Activated T-cell treated with anti-CD3 and anti-CD28 coated beads for 24 hours (primary cell): ENCODE results near the gene TRIM25.

Experiments
- DNase-seq: peaks from one replicate; pipeline ENCODE4 v3.0.0-alpha.2; 2020; ENCODE audit warnings: low read depth

TRIM25 gene

DNA sequence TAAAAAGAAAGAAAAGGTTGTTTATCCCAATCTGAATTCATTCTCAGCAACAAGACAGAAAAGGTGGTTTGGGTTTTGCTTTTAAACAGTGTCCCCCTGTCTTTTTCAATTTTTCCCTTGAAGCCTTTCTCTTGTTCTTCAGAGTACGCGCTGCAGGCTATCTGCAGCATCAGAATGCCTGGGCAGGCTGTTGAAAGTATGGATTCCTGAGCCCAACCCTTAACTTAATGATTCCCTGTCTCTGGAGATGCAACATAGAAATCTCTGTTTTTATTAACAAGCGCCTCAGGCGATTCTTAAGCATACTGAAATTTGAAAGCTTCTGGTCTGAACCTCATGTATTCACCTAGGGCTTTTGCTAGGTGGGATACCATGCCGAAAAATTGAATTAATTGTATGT lies 47.8 kb downstream of the TRIM25 start:
- DNase-seq, result no peak

DNA sequence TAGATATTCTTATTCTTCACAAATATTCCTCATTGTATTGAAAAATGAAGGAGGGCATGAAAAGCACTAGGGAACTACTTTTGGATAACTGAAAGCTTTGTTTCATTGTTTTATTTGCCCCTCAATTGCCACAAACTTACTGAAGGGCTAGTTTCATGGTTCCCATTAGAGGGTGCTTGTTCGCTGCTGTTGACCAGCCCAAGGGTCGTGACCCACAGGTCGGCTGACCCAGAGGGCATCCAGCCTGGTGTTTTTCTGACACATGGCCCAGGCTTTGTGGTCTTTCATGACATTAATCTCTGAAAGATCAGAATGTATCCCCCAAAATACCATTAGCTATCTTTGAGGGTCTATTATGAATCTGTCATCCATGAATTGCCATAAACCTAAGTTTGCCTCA lies 49.9 kb downstream of the TRIM25 start:
- no peak for DNase-seq

DNA sequence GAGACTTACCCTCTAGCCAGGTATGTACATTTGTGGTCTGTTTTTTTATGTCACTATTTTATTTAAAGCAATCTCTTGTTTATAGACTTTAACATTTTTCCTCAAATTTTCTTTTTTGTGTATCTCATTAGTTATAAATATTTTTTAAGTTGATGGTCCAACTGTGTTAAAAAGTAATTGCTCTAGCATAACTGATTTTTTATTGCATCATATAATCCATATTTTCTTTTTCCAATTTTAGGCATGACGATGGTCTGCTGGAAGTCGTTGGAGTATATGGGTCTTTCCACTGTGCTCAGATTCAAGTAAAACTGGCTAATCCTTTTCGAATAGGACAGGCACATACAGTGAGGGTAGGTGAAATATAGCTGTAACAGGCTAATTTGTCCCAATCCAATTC lies 52.0 kb downstream of the TRIM25 start:
- no peak for DNase-seq

DNA sequence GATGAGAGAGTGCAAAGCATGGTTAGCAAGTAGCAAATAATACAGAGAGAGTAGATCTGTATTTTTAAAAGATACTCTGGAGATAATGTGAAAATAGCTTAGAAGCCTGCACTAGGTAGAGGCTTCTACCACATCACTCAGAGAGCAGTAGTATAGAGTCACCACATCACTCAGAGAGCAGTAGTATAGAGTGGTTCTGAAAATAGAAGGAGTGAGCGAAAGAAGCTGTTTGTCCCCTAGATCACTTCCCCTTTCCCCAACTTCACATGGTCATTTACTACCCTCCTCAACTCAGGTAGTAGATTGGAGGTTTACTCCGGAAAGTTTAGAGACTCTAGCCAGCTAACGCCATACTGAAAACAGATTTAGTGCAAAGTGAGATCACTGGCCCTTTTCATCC lies 62.8 kb downstream of the TRIM25 start:
- DNase-seq, result no peak

DNA sequence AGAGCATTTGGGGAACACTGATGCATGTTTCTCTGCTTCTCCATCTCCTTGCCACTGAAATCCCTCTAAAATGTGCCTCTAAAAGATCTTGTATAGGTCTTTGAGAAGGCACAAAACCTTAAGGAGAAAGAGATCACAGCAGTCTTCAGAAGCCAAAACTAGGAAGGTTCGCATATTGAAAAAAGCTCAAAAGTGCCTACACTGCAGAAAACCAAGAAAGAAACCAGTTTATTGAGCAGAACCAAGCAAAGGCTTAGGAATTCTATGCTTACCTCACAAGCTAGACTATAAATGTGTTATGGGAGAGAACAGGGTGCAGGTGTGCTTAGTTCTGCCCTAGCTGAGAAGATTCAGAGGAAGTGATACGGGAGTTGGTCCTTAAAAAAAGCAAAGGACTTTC lies 63.3 kb downstream of the TRIM25 start:
- DNase-seq, result no peak

- no peak for DNase-seq
Observed at GRCh38 chr17:56849131-56849530, 64.7 kb downstream of the TRIM25 start.

- DNase-seq, result no peak
Observed at GRCh38 chr17:56847106-56847505, 66.7 kb downstream of the TRIM25 start.

DNA sequence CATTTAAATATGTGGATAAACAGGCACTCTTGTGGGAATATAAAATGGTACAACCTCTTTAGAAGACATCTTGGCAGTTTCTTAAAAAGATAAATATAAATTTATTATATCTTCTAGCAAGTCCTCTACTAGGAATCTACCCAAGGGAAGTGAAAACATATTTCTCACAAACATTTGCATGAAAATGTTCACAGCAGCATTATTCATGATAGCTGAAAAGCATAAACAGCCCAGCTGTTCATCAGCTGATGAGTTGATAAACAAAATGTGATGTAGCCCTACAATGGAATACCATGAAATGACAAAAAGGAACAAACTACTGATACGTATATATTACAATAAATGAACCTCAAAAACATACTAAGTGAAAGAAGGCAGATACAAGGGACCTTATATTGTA lies 67.9 kb downstream of the TRIM25 start:
- DNase-seq, result no peak

GRCh38 chr17:56842577-56842976 lies 71.3 kb downstream of the TRIM25 start:
- no peak for DNase-seq

GRCh38 chr17:56838687-56839086 lies 75.2 kb downstream of the TRIM25 start:
- DNase-seq, result no peak
